Upper lobe of left lung (tissue), 4 donors: ENCODE data around the gene PDE4A.

Experiments
- CTCF ChIP-seq, 6 experiments: fragments of 450-650 bp in 4 of 6; fragments of 200-600 bp in 2 of 6; sonication (generic) in 2 of 6; IDR thresholded peaks; one replicate each; pipeline ENCODE4 v1.5.1; 2016 to 2019; ENCODE audit warnings: antibody characterized with exemption in 6 of 6
- POLR2A ChIP-seq, 4 donors: fragments of 450-650 bp; IDR thresholded peaks; one replicate each; pipeline ENCODE4 v1.5.1; 2016 to 2017; ENCODE audit warnings: antibody characterized with exemption in 4 of 4, mild to moderate bottlenecking in 2 of 4

- TF ChIP-seq CTCF (IDR thresholded peaks at IDR 0.05) (no peak), POLR2A (IDR thresholded peaks at IDR 0.05) (no peak)
These were observed 95.7 kb downstream of the PDE4A start for GRCh38 chr19:10516064-10516385.
